HepG2 (cell line): ENCODE measurements around the gene HTRA2. TPM values are rescaled to one million over a fixed set of nuclear protein-coding genes. Genes with fewer than 3 reads are reported as not detected.

Experiments
- ARID4A ChIP-seq: sonication (generic); formaldehyde crosslinking; IDR thresholded peaks from 2 replicates; pipeline ENCODE4 v1.5.0; 2020; ENCODE audit warnings: mild to moderate bottlenecking, missing genetic modification reagents, borderline replicate concordance
- ATF1 ChIP-seq: IDR thresholded peaks from 2 replicates; pipeline ENCODE4 v1.6.1; 2016; ENCODE audit warnings: mild to moderate bottlenecking, control low read depth
- CBX5 ChIP-seq: sonication (generic); formaldehyde crosslinking; IDR thresholded peaks from 2 replicates; pipeline ENCODE4 v1.4.0; 2020; ENCODE audit warnings: missing genetic modification reagents, borderline replicate concordance
- ERF ChIP-seq: IDR thresholded peaks from 2 replicates; pipeline ENCODE4 v1.6.1; 2018; ENCODE audit warnings: missing biosample characterization, missing genetic modification reagents
- ESRRA ChIP-seq: sonication (generic); formaldehyde crosslinking; IDR thresholded peaks from 2 replicates; pipeline ENCODE4 v1.5.1; 2020; ENCODE audit warnings: mild to moderate bottlenecking, low read depth, missing genetic modification reagents
- IRX3 ChIP-seq: sonication (generic); formaldehyde crosslinking; IDR thresholded peaks from 2 replicates; pipeline ENCODE4 v1.8.1; 2023; ENCODE audit warnings: mild to moderate bottlenecking, low read depth, missing genetic modification reagents, borderline replicate concordance
- MEF2D ChIP-seq: sonication (generic); formaldehyde crosslinking; IDR thresholded peaks from 2 replicates; pipeline ENCODE4 v1.5.1; 2020; ENCODE audit warnings: mild to moderate bottlenecking, missing genetic modification reagents
- RARG ChIP-seq: sonication (generic); formaldehyde crosslinking; IDR thresholded peaks from 2 replicates; pipeline ENCODE4 v1.4.0; 2020; ENCODE audit warnings: low read depth, mild to moderate bottlenecking, missing genetic modification reagents
- SNAPC2 ChIP-seq: sonication (generic); formaldehyde crosslinking; IDR thresholded peaks from 2 replicates; pipeline ENCODE4 v1.8.1; 2022; ENCODE audit warnings: mild to moderate bottlenecking, missing genetic modification reagents
- ZNF101 ChIP-seq: sonication (generic); formaldehyde crosslinking; IDR thresholded peaks from 2 replicates; pipeline ENCODE4 v1.4.0; 2020; ENCODE audit warnings: mild to moderate bottlenecking, low read depth, missing genetic modification reagents, borderline replicate concordance
- ZNF124 ChIP-seq: sonication (generic); formaldehyde crosslinking; IDR thresholded peaks from 2 replicates; pipeline ENCODE4 v1.4.0; 2020; ENCODE audit warnings: missing genetic modification reagents
- ZNF136 ChIP-seq: sonication (generic); formaldehyde crosslinking; IDR thresholded peaks from 2 replicates; pipeline ENCODE4 v1.8.1; 2022; ENCODE audit warnings: low read depth, mild to moderate bottlenecking, moderate library complexity, missing genetic modification reagents
- ZNF501 ChIP-seq: sonication (generic); formaldehyde crosslinking; IDR thresholded peaks from 2 replicates; pipeline ENCODE4 v1.5.1; 2020; ENCODE audit warnings: mild to moderate bottlenecking, moderate library complexity, missing genetic modification reagents
- ZNF543 ChIP-seq: sonication (generic); formaldehyde crosslinking; IDR thresholded peaks from 2 replicates; pipeline ENCODE4 v1.4.0; 2020; ENCODE audit warnings: mild to moderate bottlenecking, missing genetic modification reagents
- ZNF644 ChIP-seq: IDR thresholded peaks from 2 replicates; pipeline ENCODE4 v1.6.1; 2016; ENCODE audit warnings: low read depth
- ZNF776 ChIP-seq: sonication (generic); formaldehyde crosslinking; IDR thresholded peaks from 2 replicates; pipeline ENCODE4 v1.4.0; 2020; ENCODE audit warnings: mild to moderate bottlenecking, missing genetic modification reagents
- ZNF782 ChIP-seq: sonication (generic); formaldehyde crosslinking; IDR thresholded peaks from 2 replicates; pipeline ENCODE4 v1.4.0; 2020; ENCODE audit warnings: missing genetic modification reagents, mild to moderate bottlenecking, borderline replicate concordance
- ZNF891 ChIP-seq: sonication (generic); formaldehyde crosslinking; IDR thresholded peaks from 2 replicates; pipeline ENCODE4 v1.5.0; 2020; ENCODE audit warnings: mild to moderate bottlenecking, missing genetic modification reagents
- polyA plus RNA-seq, 8 experiments: library from polyadenylated mRNA; depleted of rRNA in 3 of 8; stranded (reverse) in 7 of 8; unstranded in 1 of 8; fragments of >200 nt; fragmentation: Illumina TruSeq in 4 of 8; extraction: Trizol in 4 of 8; gene quantifications; 2 replicates each; pipeline versions ENCODE4 v1.2.1 to v1.2.3, GENCODE V29; 2011 to 2016; ENCODE audit warnings: low read depth in 4 of 8, missing spikeins in 1 of 8, mixed read lengths in 1 of 8; ENCODE audit not compliant: insufficient read depth in 1 of 8
- total RNA-seq, 5 experiments: library from RNA; depleted of rRNA; stranded (reverse); fragments of >200 nt; fragmentation: Illumina TruSeq; extraction: Trizol; gene quantifications; 2 replicates each; pipeline ENCODE4 v1.2.3, GENCODE V29; 2016; ENCODE audit warnings: low read depth in 1 of 5
- TF ChIP-seq, protein P1 (sequence below): sonication (generic); formaldehyde crosslinking; IDR thresholded peaks from 2 replicates; pipeline ENCODE4 v1.4.0; 2020; ENCODE audit warnings: missing genetic modification reagents
- TF ChIP-seq, protein P2 (sequence below): sonication (generic); formaldehyde crosslinking; IDR thresholded peaks from 2 replicates; pipeline ENCODE4 v1.4.0; 2020; ENCODE audit warnings: missing genetic modification reagents, mild to moderate bottlenecking, borderline replicate concordance
- TF ChIP-seq, protein P3 (sequence below): sonication (generic); formaldehyde crosslinking; IDR thresholded peaks from 2 replicates; pipeline ENCODE4 v1.4.0; 2020; ENCODE audit warnings: missing genetic modification reagents; ENCODE audit errors: not compliant biosample characterization

The HTRA2 gene
- total and polyA plus RNA-seq, 2 of the 13 experiments (the other 11 are each of a cell fraction or from before 2014, with no cell fraction given): 47.7 to 50.3 TPM

DNA sequence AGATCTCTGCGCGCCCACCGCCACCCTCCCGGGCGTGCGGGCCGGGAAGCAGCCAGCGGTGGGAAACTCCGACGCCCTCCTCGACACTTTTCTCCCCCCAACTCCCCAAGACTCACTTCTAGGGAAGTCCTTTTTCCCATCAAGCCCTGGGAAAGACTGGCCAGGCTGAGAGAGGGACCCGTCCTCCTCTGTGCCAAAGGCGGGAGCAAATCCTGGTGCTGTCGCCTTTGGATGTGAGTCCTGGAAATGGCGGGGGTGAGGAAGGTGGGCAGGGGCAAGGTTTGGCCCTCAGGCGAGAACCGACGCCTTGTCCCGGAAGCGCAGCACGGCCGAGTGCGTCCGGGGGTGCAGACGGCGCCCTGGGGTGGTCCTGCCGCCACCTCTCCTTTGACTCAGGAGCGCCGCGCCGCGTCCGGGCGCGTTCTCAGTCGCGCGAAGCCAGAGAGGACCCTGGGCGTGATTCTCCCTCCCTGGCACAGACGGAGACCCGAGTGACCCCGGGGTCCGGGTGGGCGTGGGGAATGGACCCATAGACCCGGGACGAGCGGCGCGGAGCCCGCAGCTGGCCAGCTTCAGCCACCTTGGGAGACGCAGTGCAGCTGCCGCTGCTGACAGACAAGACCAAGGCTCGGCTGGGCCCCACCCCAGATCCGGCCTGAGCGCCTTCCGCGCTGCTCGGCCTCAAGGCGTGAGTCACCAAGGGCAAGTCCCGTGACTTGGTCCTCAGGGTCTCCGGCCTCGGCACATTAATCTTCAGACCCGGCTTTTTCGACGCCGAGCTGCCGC, 26.8 kb upstream of the HTRA2 start (continued):
- TF ChIP-seq ESRRA (CRISPR knock-in tag) (peak; percentile 66; the same call in 1 of the 2 replicates), ZNF136 (peak; percentile 62), ZNF891 (CRISPR knock-in tag) (peak; percentile 70; the same call in 1 of the 2 replicates), ERF (CRISPR knock-in tag) (no peak; the same call in 1 of the 2 replicates), ZNF776 (peak; percentile 61; the same call in 1 of the 2 replicates), ZNF124 (no peak), MEF2D (CRISPR knock-in tag) (peak; percentile 6; the same call in 1 of the 2 replicates), RARG (CRISPR knock-in tag) (0 out of 2 replicates have a peak, but pooled peaks have one; percentile 50), ZNF782 (no peak; the same call in 1 of the 2 replicates), SNAPC2 (CRISPR knock-in tag) (peak; percentile 71; the same call in 1 of the 2 replicates), ZNF644 (CRISPR knock-in tag) (no peak), ATF1 (CRISPR knock-in tag) (no peak), ARID4A (peak; percentile 94), ZNF101 (CRISPR knock-in tag) (0 out of 2 replicates have a peak, but pooled peaks have one; percentile 17), ZNF543 (CRISPR knock-in tag) (peak; percentile 17; the same call in 1 of the 2 replicates), IRX3 (CRISPR knock-in tag) (peak; percentile 65; the same call in 1 of the 2 replicates), ZNF501 (peak; percentile 92), CBX5 (CRISPR knock-in tag) (peak; percentile 83; the same call in 1 of the 2 replicates)
- TF ChIP-seq, protein P1, sequence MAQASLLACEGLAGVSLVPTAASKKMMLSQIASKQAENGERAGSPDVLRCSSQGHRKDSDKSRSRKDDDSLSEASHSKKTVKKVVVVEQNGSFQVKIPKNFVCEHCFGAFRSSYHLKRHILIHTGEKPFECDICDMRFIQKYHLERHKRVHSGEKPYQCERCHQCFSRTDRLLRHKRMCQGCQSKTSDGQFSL: no peak
- TF ChIP-seq, protein P2, sequence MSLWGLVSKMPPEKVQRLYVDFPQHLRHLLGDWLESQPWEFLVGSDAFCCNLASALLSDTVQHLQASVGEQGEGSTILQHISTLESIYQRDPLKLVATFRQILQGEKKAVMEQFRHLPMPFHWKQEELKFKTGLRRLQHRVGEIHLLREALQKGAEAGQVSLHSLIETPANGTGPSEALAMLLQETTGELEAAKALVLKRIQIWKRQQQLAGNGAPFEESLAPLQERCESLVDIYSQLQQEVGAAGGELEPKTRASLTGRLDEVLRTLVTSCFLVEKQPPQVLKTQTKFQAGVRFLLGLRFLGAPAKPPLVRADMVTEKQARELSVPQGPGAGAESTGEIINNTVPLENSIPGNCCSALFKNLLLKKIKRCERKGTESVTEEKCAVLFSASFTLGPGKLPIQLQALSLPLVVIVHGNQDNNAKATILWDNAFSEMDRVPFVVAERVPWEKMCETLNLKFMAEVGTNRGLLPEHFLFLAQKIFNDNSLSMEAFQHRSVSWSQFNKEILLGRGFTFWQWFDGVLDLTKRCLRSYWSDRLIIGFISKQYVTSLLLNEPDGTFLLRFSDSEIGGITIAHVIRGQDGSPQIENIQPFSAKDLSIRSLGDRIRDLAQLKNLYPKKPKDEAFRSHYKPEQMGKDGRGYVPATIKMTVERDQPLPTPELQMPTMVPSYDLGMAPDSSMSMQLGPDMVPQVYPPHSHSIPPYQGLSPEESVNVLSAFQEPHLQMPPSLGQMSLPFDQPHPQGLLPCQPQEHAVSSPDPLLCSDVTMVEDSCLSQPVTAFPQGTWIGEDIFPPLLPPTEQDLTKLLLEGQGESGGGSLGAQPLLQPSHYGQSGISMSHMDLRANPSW (CRISPR knock-in tag): 0 out of 2 replicates have a peak, but pooled peaks have one; percentile 35
- TF ChIP-seq, protein P3, sequence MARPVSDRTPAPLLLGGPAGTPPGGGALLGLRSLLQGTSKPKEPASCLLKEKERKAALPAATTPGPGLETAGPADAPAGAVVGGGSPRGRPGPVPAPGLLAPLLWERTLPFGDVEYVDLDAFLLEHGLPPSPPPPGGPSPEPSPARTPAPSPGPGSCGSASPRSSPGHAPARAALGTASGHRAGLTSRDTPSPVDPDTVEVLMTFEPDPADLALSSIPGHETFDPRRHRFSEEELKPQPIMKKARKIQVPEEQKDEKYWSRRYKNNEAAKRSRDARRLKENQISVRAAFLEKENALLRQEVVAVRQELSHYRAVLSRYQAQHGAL (CRISPR knock-in tag): peak; percentile 25
